HG02840 (cell line): ENCODE data around the gene CACNB2.

Experiments
- ATAC-seq: cut with Tn5 transposase; IDR thresholded peaks from one replicate; pipeline ENCODE4 v1.9.1; 2021; ENCODE audit warnings: mild to moderate bottlenecking, moderate library complexity, moderate number of reproducible peaks; ENCODE audit not compliant: unreplicated experiment, low FRiP score

CACNB2 gene

DNA sequence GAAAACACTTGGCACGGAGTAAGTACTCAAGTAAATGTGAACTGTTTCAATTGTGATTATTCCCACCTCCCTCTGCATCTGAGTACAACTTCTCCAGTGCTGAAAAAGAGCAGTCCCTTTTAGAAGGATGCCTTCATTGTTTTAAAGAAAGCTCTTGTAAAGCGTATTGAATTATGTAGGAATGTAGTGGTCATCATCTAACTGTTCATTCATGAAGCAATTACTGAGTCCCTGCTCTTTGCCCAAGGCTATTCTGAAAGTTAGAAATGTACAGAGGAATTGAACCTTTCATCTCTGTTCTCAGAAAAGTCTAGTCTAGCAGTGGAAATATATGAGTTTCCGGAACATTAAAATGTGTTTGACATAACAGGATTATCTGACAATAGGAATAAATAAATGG lies 127.8 kb downstream of the CACNB2 start:
- ATAC-seq: no peak

- ATAC-seq: no peak
Observed at GRCh38 chr10:18271491-18271890, 131.3 kb downstream of the CACNB2 start.

DNA sequence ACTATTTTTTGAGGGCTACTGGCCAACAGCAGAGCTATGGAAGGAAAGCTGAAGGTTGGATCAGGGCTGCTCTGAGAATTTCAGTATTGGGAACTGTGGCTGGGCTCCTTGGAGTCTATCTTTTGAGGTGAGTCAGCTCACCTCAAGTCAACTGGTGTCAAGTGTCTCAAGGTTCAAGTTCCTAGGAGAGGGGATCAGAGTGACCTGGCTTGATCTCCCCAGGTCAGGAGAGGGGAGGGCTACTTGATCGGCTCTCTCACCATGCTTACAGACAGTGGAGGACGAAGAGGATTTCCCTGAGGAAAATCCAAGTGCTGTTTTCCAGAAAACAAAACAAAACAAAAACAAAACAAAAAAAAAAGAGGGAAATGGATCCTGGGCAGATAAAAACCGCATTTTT lies 132.8 kb downstream of the CACNB2 start:
- no peak for ATAC-seq

DNA sequence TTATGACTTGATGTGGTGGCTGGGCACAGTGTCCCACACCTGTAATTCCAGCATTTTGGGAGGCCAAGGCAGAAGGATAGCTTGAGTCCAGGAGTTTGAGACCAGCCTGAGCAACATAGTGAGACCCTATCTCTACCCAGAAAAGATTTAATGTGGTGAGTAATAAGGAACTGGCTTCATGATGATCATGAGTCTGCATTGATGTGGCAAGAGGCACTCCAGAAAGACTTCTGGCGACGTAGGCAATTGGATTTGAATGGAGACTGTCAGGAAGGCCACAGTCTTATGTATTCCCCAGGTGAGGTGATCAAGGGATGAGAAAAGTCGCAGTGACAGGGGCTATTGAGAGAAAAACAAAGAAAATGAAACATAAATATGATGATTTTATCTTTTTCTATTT lies 138.0 kb downstream of the CACNB2 start:
- no peak for ATAC-seq

DNA sequence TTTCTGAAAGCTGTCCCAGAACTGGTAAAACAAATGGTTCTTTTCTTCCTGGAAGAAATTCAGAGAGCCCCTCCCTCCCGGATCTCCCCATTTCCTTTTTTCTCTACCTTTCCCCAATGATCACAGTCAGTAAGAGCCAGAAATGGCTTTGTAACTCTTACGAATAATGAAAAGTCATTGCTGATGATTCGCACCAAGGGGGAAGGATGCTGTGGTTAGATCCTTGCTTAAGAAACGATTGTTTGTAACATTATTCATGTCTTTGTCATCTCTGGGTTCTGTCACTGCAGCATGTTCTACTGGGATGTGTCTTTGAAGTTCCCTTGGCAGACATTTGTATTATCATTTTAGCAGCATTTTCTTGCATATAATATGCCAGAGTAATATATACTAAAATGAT lies 138.9 kb downstream of the CACNB2 start:
- ATAC-seq: no peak

- no peak for ATAC-seq
Observed at GRCh38 chr10:18282094-18282493, 141.9 kb downstream of the CACNB2 start.

DNA sequence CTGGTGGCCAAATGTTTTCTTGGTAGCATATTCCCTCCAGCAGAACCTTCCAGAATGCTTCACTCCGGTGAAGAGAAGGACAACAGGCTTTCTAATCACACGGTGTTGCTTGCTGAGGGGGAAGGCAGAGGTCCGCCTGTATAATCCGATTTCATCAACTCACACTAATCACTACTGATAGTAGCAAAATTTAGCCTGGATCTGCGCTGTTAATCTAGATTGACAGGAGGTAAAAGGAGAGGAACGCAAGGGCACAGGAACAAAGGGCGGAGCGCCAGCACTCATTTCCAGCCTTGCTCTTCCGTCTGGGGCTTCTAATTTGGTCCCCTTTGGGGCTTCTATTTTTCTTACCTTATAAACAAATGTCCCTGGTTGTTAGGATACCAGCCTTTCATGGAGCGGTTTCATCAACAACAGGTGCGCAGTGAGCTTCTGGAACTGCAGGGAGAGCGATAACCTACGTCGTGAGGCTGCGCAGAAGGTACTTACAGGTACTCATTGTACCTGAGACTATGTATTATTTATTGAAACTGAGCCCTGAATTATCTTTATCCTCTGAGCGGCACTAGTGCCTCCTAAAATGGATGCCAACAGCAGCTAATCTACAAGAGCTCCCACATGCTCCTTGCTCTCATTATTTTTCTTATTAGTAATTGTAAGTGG lies 150.6 kb downstream of the CACNB2 start:
- ATAC-seq: no peak

GRCh38 chr10:18293536-18294510 lies 153.6 kb downstream of the CACNB2 start:
- ATAC-seq: no peak

GRCh38 chr10:18294633-18295032 lies 154.4 kb downstream of the CACNB2 start:
- ATAC-seq: no peak

- ATAC-seq: no peak
Observed at GRCh38 chr10:18297659-18298058, 157.4 kb downstream of the CACNB2 start.

- no peak for ATAC-seq
Observed at GRCh38 chr10:18298256-18298655, 158.0 kb downstream of the CACNB2 start.

GRCh38 chr10:18303851-18304801 lies 163.9 kb downstream of the CACNB2 start:
- no peak for ATAC-seq

- ATAC-seq: no peak
Observed at GRCh38 chr10:18306031-18306430, 165.8 kb downstream of the CACNB2 start.

DNA sequence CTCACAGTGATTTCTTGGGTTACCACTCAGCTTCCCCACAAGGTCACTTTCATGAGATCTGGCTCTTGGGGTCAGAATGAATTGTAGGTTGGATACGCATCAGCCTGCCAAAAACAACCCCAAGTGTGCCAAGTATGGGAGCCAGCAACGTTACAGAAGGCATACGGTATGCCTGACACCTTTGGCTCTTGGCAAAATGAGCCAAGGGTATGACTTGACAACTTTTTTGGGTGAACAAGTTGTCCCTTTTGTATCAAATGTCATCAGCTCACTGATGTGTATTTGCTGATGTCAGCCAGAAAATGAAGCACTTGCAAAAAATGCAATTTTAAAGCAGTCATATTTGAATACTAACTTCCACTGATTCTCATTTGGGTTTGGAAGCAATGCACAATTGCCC lies 168.4 kb downstream of the CACNB2 start:
- ATAC-seq: no peak

- no peak for ATAC-seq
Observed at GRCh38 chr10:18310761-18311160, 170.5 kb downstream of the CACNB2 start.

GRCh38 chr10:18312374-18313139 lies 172.3 kb downstream of the CACNB2 start:
- ATAC-seq: no peak

- ATAC-seq: no peak
Observed at GRCh38 chr10:18313140-18313530, 172.9 kb downstream of the CACNB2 start.

- ATAC-seq: no peak
Observed at GRCh38 chr10:18313626-18314025, 173.4 kb downstream of the CACNB2 start.

- ATAC-seq: no peak
Observed at GRCh38 chr10:18319628-18320027, 179.4 kb downstream of the CACNB2 start.

GRCh38 chr10:18321371-18321770 lies 181.1 kb downstream of the CACNB2 start:
- no peak for ATAC-seq
